GM23338 (cell line): ENCODE measurements around the gene BAAT. TPM values are rescaled to one million over a fixed set of nuclear protein-coding genes. Genes with fewer than 3 reads are reported as not detected.

ENCODE experiments used
- ATAC-seq: fragments of 200-7000 bp; cut with Tn5 transposase; 3 replicates; pipeline ENCODE4 v1.9.1; 2020
- DNase-seq: peaks from one replicate; pipeline ENCODE4 v3.0.0-alpha.2; 2015; ENCODE audit warnings: low spot score
- H2AFZ ChIP-seq: fragments of 200-600 bp; sonication (generic); 2 replicates; pipeline ENCODE4 v1.8.0; 2016; ENCODE audit warnings: antibody characterized with exemption, mild to moderate bottlenecking, moderate library complexity
- H3F3A ChIP-seq: fragments of 200-600 bp; sonication (generic); replicated peaks from 2 replicates; pipeline ENCODE4 v1.8.0; 2017; ENCODE audit warnings: antibody characterized with exemption, mixed run types, low read depth
- H3K27ac ChIP-seq: fragments of 200-600 bp; sonication (generic); 2 replicates; pipeline ENCODE4 v1.6.1; 2016; ENCODE audit warnings: low read depth
- H3K27me3 ChIP-seq: fragments of 200-600 bp; sonication (generic); 2 replicates; pipeline ENCODE4 v1.8.0; 2016; ENCODE audit warnings: mild to moderate bottlenecking, mixed run types, moderate library complexity; ENCODE audit not compliant: insufficient read depth
- H3K36me3 ChIP-seq: fragments of 200-600 bp; sonication (generic); 2 replicates; pipeline ENCODE4 v1.8.0; 2016; ENCODE audit warnings: mild to moderate bottlenecking; ENCODE audit not compliant: insufficient read depth
- H3K4me1 ChIP-seq: fragments of 200-600 bp; sonication (generic); 2 replicates; pipeline ENCODE4 v1.8.0; 2016; ENCODE audit warnings: mild to moderate bottlenecking, moderate library complexity; ENCODE audit not compliant: insufficient read depth
- H3K4me2 ChIP-seq: fragments of 200-600 bp; sonication (generic); 2 replicates; pipeline ENCODE4 v1.7.1; 2017; ENCODE audit warnings: mixed run types
- H3K4me3 ChIP-seq: fragments of 200-600 bp; sonication (generic); 2 replicates; pipeline ENCODE4 v1.6.1; 2016; ENCODE audit warnings: mixed run types
- H3K79me2 ChIP-seq: fragments of 200-600 bp; sonication (generic); replicated peaks from 2 replicates; pipeline ENCODE4 v1.8.0; 2017; ENCODE audit warnings: mild to moderate bottlenecking; ENCODE audit not compliant: insufficient read depth
- H3K9me2 ChIP-seq: fragments of 200-600 bp; sonication (generic); 2 replicates; pipeline ENCODE4 v1.8.0; 2017; ENCODE audit not compliant: insufficient read depth
- H4K20me1 ChIP-seq: fragments of 200-600 bp; sonication (generic); replicated peaks from 2 replicates; pipeline ENCODE4 v1.8.0; 2017; ENCODE audit warnings: mild to moderate bottlenecking; ENCODE audit not compliant: insufficient read depth
- H3K27ac Mint-ChIP-seq: 2 replicates; pipeline ENCODE4 v1.8.0; 2020; ENCODE audit warnings: inconsistent platforms, mild to moderate bottlenecking, moderate library complexity, mixed read lengths
- H3K27me3 Mint-ChIP-seq: 3 replicates; pipeline ENCODE4 v1.8.0; 2022; ENCODE audit warnings: low read depth, mild to moderate bottlenecking, moderate library complexity, mixed read lengths, inconsistent platforms; ENCODE audit not compliant: insufficient read depth, poor library complexity
- H3K36me3 Mint-ChIP-seq: 3 replicates; pipeline ENCODE4 v1.8.0; 2021; ENCODE audit warnings: low read depth, mild to moderate bottlenecking, inconsistent platforms, moderate library complexity, mixed read lengths
- H3K4me1 Mint-ChIP-seq: 3 replicates; pipeline ENCODE4 v1.8.0; 2020; ENCODE audit warnings: mild to moderate bottlenecking, inconsistent platforms, mixed read lengths
- H3K4me3 Mint-ChIP-seq: 3 replicates; pipeline ENCODE4 v1.8.0; 2021; ENCODE audit warnings: moderate library complexity, mild to moderate bottlenecking, inconsistent platforms, mixed read lengths
- H3K9me3 Mint-ChIP-seq: 3 replicates; pipeline ENCODE4 v1.8.0; 2020; ENCODE audit warnings: moderate library complexity, mild to moderate bottlenecking, inconsistent platforms, mixed read lengths
- CREB1 ChIP-seq: fragments of 250-450 bp; sonication (Bioruptor Pico); IDR thresholded peaks from 2 replicates; pipeline ENCODE4 v1.5.0; 2020; ENCODE audit warnings: low read depth, mild to moderate bottlenecking, moderate library complexity
- EZH2 ChIP-seq: fragments of 200-600 bp; sonication (generic); IDR thresholded peaks from one replicate; pipeline ENCODE4 v1.8.0; 2017; ENCODE audit warnings: antibody characterized with exemption, mild to moderate bottlenecking, low read depth; ENCODE audit not compliant: unreplicated experiment
- JUNB ChIP-seq: IDR thresholded peaks from one replicate; pipeline ENCODE4 v1.6.1; 2016; ENCODE audit warnings: antibody characterized with exemption; ENCODE audit not compliant: unreplicated experiment
- NANOG ChIP-seq: IDR thresholded peaks from 2 replicates; pipeline ENCODE4 v1.6.1; 2016; ENCODE audit warnings: antibody characterized with exemption, borderline replicate concordance
- POLR2AphosphoS5 ChIP-seq: IDR thresholded peaks from 2 replicates; pipeline ENCODE4 v1.6.1; 2016; ENCODE audit warnings: antibody characterized with exemption, low read depth
- STAT1 ChIP-seq: IDR thresholded peaks from one replicate; pipeline ENCODE4 v1.6.1; 2016; ENCODE audit warnings: antibody characterized with exemption; ENCODE audit not compliant: unreplicated experiment
- ZNF331 ChIP-seq: fragments of 250-450 bp; sonication (Bioruptor Pico); IDR thresholded peaks from 2 replicates; pipeline ENCODE4 v1.5.0; 2020; ENCODE audit warnings: low read depth, mild to moderate bottlenecking, moderate library complexity
- ZNF462 ChIP-seq: fragments of 250-450 bp; sonication (Bioruptor Pico); IDR thresholded peaks from 2 replicates; pipeline ENCODE4 v1.5.0; 2020; ENCODE audit warnings: mild to moderate bottlenecking, moderate library complexity
- polyA plus RNA-seq: library from polyadenylated mRNA; unstranded; fragments of >200 nt; fragmentation: Nextera tagmentation; extraction: Ambion mirVana; gene quantifications from 2 replicates; pipeline ENCODE4 v1.2.1, GENCODE V29; 2016
- total RNA-seq: library from RNA; depleted of rRNA; stranded (reverse); fragments of >200 nt; shearing (Covaris generic); gene quantifications from 2 replicates; pipeline ENCODE4 v1.2.3, GENCODE V29; 2014

Gene BAAT
- total and polyA plus RNA-seq, 2 experiments from 2014 or later = 0.08 to 0.14 TPM

GRCh38 chr9:101383361-101383760, 1.4 kb downstream of the BAAT start (continued):
- no peak for TF ChIP-seq ZNF462 (CRISPR knock-in tag)
- no peak for TF ChIP-seq ZNF331 (CRISPR knock-in tag)
- no peak for TF ChIP-seq JUNB
- no peak for TF ChIP-seq POLR2AphosphoS5

GRCh38 chr9:101381833-101382342, 2.9 kb downstream of the BAAT start:
- Histone ChIP-seq H3K4me1 (peaks cover 9% of the 10 kb centered on the region; the same call in 1 of the 2 replicates), H4K20me1 (no peaks in the 10 kb centered on the region), H3K4me3 (no peak overlapping the region), H3F3A (no peaks in the 10 kb centered on the region), H3K9me2 (no peaks in the 10 kb centered on the region), H3K36me3 (peaks cover 11% of the 10 kb centered on the region; the same call in 1 of the 2 replicates), H3K79me2 (0 out of 2 replicates have a peak, but pooled peaks cover 4% of the 10 kb centered on the region), H3K4me2 (no peak overlapping the region), H3K27me3 (no peaks in the 10 kb centered on the region), H3K27ac (no peak overlapping the region), H2AFZ (no peak overlapping the region)
- DNase-seq (no peak), ATAC-seq (no peak)
- TF ChIP-seq POLR2AphosphoS5 (no peak), STAT1 (no peak), CREB1 (CRISPR knock-in tag) (no peak), EZH2 (no peak), JUNB (no peak), NANOG (no peak)
- Mint-ChIP-seq H3K36me3 (peaks cover 27% of the 10 kb centered on the region), H3K4me1 (peaks cover 12% of the 10 kb centered on the region; the same call in 2 of the 3 replicates), H3K27ac (no peak overlapping the region), H3K9me3 (peaks cover 33% of the 10 kb centered on the region), H3K4me3 (no peak overlapping the region), H3K27me3 (peaks cover 5% of the 10 kb centered on the region)
